B cell (primary cell): Measurements from ENCODE around the gene RRM2. TPM values are rescaled to one million over a fixed set of nuclear protein-coding genes. Genes with fewer than 3 reads are reported as not detected.

Source experiments
- ATAC-seq: fragments of 200-7000 bp; cut with Tn5 transposase; one replicate; pipeline ENCODE4 v1.10.0; 2021; ENCODE audit warnings: low read depth, mild to moderate bottlenecking, moderate number of reproducible peaks, moderate library complexity
- CTCF ChIA-PET: fragments of 350-600 bp; sonication (Branson Sonifier 250); formaldehyde crosslinking; loops from one replicate; lab custom pipeline; 2021; ENCODE audit warnings: antibody characterized with exemption, inconsistent platforms; lab: Charles Lee
- POLR2A ChIA-PET: fragments of 350-600 bp; sonication (Branson Sonifier 250); formaldehyde crosslinking; loops from one replicate; lab custom pipeline; 2021; ENCODE audit warnings: antibody characterized with exemption; lab: Charles Lee
- DNase-seq: peaks from one replicate; pipeline ENCODE4 v3.0.0; 2013
- H2AFZ ChIP-seq: 2 replicates; pipeline ENCODE4 v1.6.1; 2012; ENCODE audit warnings: mild to moderate bottlenecking, low read depth, low read length; ENCODE audit not compliant: insufficient read depth, poor library complexity, severe bottlenecking
- H3K27ac ChIP-seq, 2 donors: 1 replicate in 1 of 2; 2 replicates in 1 of 2; pipeline ENCODE4 v1.5.1; 2012 to 2013; ENCODE audit warnings: low read length in 2 of 2, mild to moderate bottlenecking in 2 of 2, moderate library complexity in 1 of 2
- H3K27me3 ChIP-seq, 4 experiments: fragments of 200-600 bp in 1 of 4; sonication (generic) in 1 of 4; replicated peaks in 1 of 4; 1 replicate in 2 of 4; 2 replicates in 2 of 4; pipeline versions ENCODE4 v1.6.1 to v1.7.0; 2013 to 2016; ENCODE audit warnings: low read length in 3 of 4, mild to moderate bottlenecking in 2 of 4, mixed read lengths in 1 of 4, moderate library complexity in 1 of 4; ENCODE audit not compliant: insufficient read depth in 4 of 4, control insufficient read depth in 3 of 4; ENCODE audit errors: control extremely low read depth in 1 of 4
- H3K36me3 ChIP-seq, 2 experiments: replicated peaks in 1 of 2; 1 replicate in 1 of 2; 2 replicates in 1 of 2; pipeline versions ENCODE4 v1.6.1 to v1.7.1; 2013; ENCODE audit warnings: low read length in 1 of 2; ENCODE audit not compliant: insufficient read depth in 2 of 2, control insufficient read depth in 1 of 2; ENCODE audit errors: control extremely low read depth in 1 of 2, extremely low read depth in 1 of 2
- H3K4me1 ChIP-seq, 2 donors: fragments of 200-600 bp in 1 of 2; sonication (generic) in 1 of 2; 1 replicate in 1 of 2; 2 replicates in 1 of 2; pipeline versions ENCODE4 v1.5.1 to v1.6.1; 2013 to 2017; ENCODE audit warnings: low read length in 2 of 2; ENCODE audit not compliant: control insufficient read depth in 2 of 2, insufficient read depth in 2 of 2
- H3K4me2 ChIP-seq: replicated peaks from 2 replicates; pipeline ENCODE3; 2012; ENCODE audit warnings: mild to moderate bottlenecking, low read depth, low read length; ENCODE audit not compliant: poor library complexity, severe bottlenecking
- H3K4me3 ChIP-seq, 5 experiments: fragments of 200-600 bp in 1 of 5; sonication (generic) in 1 of 5; 1 replicate in 3 of 5; 2 replicates in 2 of 5; pipeline versions ENCODE4 v1.5.1 to v1.7.0; 2011 to 2016; ENCODE audit warnings: low read length in 4 of 5, mild to moderate bottlenecking in 4 of 5, low read depth in 2 of 5, control low read depth in 1 of 5, moderate library complexity in 1 of 5; ENCODE audit not compliant: insufficient read depth in 1 of 5; ENCODE audit errors: control extremely low read depth in 1 of 5, extremely low read depth in 1 of 5
- H3K79me2 ChIP-seq: fragments of 200-600 bp; sonication (generic); one replicate; pipeline ENCODE4 v1.6.0; 2016; ENCODE audit warnings: low read length; ENCODE audit not compliant: control insufficient read depth, insufficient read depth
- H3K9ac ChIP-seq: fragments of 200-600 bp; sonication (generic); 2 replicates; pipeline ENCODE4 v1.6.1; 2017; ENCODE audit warnings: mild to moderate bottlenecking, low read length, moderate library complexity
- H3K9me3 ChIP-seq, 3 donors: one replicate each; pipeline versions ENCODE4 v1.6.1 to v1.7.1; 2013; ENCODE audit warnings: low read length in 2 of 3; ENCODE audit not compliant: control insufficient read depth in 2 of 3, insufficient read depth in 1 of 3; ENCODE audit errors: control extremely low read depth in 1 of 3
- H4K20me1 ChIP-seq: 2 replicates; pipeline ENCODE4 v1.6.0; 2012; ENCODE audit warnings: mild to moderate bottlenecking, low read length; ENCODE audit not compliant: insufficient read depth, control insufficient read depth, poor library complexity, severe bottlenecking
- H3K27ac Mint-ChIP-seq: one replicate; pipeline ENCODE4 v1.8.0; 2021; ENCODE audit warnings: mixed read lengths
- H3K27me3 Mint-ChIP-seq: one replicate; pipeline ENCODE4 v1.8.0; 2021; ENCODE audit warnings: mixed read lengths
- H3K4me1 Mint-ChIP-seq: one replicate; pipeline ENCODE4 v1.8.0; 2021; ENCODE audit warnings: mixed read lengths
- H3K4me3 Mint-ChIP-seq: one replicate; pipeline ENCODE4 v1.8.0; 2021; ENCODE audit warnings: mixed read lengths
- H3K9me3 Mint-ChIP-seq: one replicate; pipeline ENCODE4 v1.8.0; 2022; ENCODE audit warnings: mixed read lengths; ENCODE audit not compliant: insufficient read depth
- CTCF ChIP-seq: fragments of 200-600 bp; IDR thresholded peaks from one replicate; pipeline ENCODE4 v1.8.0; 2022; ENCODE audit warnings: antibody characterized with exemption, mild to moderate bottlenecking
- EZH2 ChIP-seq: IDR thresholded peaks from 2 replicates; pipeline ENCODE4 v1.6.1; 2012; ENCODE audit warnings: borderline replicate concordance, low read depth, mild to moderate bottlenecking, moderate library complexity, low read length; ENCODE audit not compliant: insufficient read depth, poor library complexity, severe bottlenecking
- WGBS: methylation state at CpG from one replicate; pipeline ENCODE4 v1.1.5; 2013; ENCODE audit warnings: missing lambda C conversion rate; ENCODE audit not compliant: insufficient coverage; 5-methylcytosine and 5-hydroxymethylcytosine counted together
- intact Hi-C: fragments of 100-400 bp; cut with micrococcal nuclease; formaldehyde crosslinking; loops from one replicate; pipeline ENCODE4 v1.10.0; 2022
- polyA plus RNA-seq: library from polyadenylated mRNA; depleted of rRNA; stranded (reverse); fragments of >200 nt; gene quantifications from 2 replicates; pipeline ENCODE4 v1.2.3, GENCODE V29; 2012
- total RNA-seq, 2 donors: library from RNA; stranded (reverse); fragments of 120-200 nt in 1 of 2; gene quantifications; 1 replicate in 1 of 2; 2 replicates in 1 of 2; pipeline versions ENCODE4 v1.2.3 to v1.2.4, GENCODE V29; 2013 to 2022

Gene RRM2
- total and polyA plus RNA-seq, 2 donors (not counting 1 experiment from before 2014, with no cell fraction given), result 1.2 to 3.3 TPM

GRCh38 chr2:10150436-10150835, 27.9 kb downstream of the RRM2 start:
- Histone ChIP-seq H2AFZ (no peak overlapping the region), H3K79me2 (no peaks in the 10 kb centered on the region), H3K4me1 (no peaks in the 10 kb centered on the region), H3K4me2 (no peak overlapping the region), H3K9me3 (no peaks in the 10 kb centered on the region), H3K9ac (no peak overlapping the region), H3K4me3 (no peak overlapping the region), H3K27me3 (no peaks in the 10 kb centered on the region), H3K27ac (no peak overlapping the region), H4K20me1 (no peaks in the 10 kb centered on the region), H3K36me3 (no peaks in the 10 kb centered on the region)
- no peak overlapping the region for H3K4me3 Mint-ChIP-seq
- ATAC-seq (no peak), DNase-seq (no peak)
- WGBS, result no CpG with 5 or more reads among the region's 5 CpGs
- no peaks in the 10 kb centered on the region for H3K9me3 Mint-ChIP-seq
- POLR2A ChIA-PET, result no interaction called here
- intact Hi-C loops, result no loop called here
- H3K4me1 Mint-ChIP-seq, result no peaks in the 10 kb centered on the region
- H3K27ac Mint-ChIP-seq, result no peak overlapping the region
- TF ChIP-seq EZH2 (no peak), CTCF (no peak)
- CTCF ChIA-PET, result no interaction called here
- H3K27me3 Mint-ChIP-seq, result no peaks in the 10 kb centered on the region

GRCh38 chr2:10151462-10151861, 28.9 kb downstream of the RRM2 start:
- H3K4me3 Mint-ChIP-seq, result no peak overlapping the region
- H3K4me3 ChIP-seq, result no peak overlapping the region
- CTCF ChIA-PET, result no interaction called here
- no peaks in the 10 kb centered on the region for H4K20me1 ChIP-seq
- H3K27me3 ChIP-seq, result no peaks in the 10 kb centered on the region
- H3K27ac ChIP-seq, result no peak overlapping the region
- DNase-seq (no peak), ATAC-seq (no peak)
- no peaks in the 10 kb centered on the region for H3K4me1 Mint-ChIP-seq
- POLR2A ChIA-PET, result no interaction called here
- no peaks in the 10 kb centered on the region for H3K36me3 ChIP-seq
- no peak overlapping the region for H3K9ac ChIP-seq
- no peak overlapping the region for H3K4me2 ChIP-seq
- intact Hi-C loops, result no loop called here
- H3K9me3 Mint-ChIP-seq, result no peaks in the 10 kb centered on the region
- TF ChIP-seq CTCF, result no peak
- TF ChIP-seq EZH2, result no peak
- H3K79me2 ChIP-seq, result no peaks in the 10 kb centered on the region
- no peak overlapping the region for H2AFZ ChIP-seq
- H3K27ac Mint-ChIP-seq, result no peak overlapping the region
- no peaks in the 10 kb centered on the region for H3K9me3 ChIP-seq
- no peaks in the 10 kb centered on the region for H3K27me3 Mint-ChIP-seq
- WGBS, result 100% methylated on average over 3 of the region's 5 CpGs
- no peaks in the 10 kb centered on the region for H3K4me1 ChIP-seq
